VCaP (cell line): ENCODE results near the gene DNMT3A.

ENCODE experiments used
- H3K27ac ChIP-seq: fragments of 450-650 bp; 2 replicates; pipeline ENCODE4 v1.5.1; 2017
- CTCF ChIP-seq: fragments of 450-650 bp; conservative IDR thresholded peaks from 2 replicates; pipeline ENCODE4 v1.5.1; 2017; ENCODE audit warnings: mild to moderate bottlenecking, moderate library complexity

Gene DNMT3A

GRCh38 chr2:25341753-25342371 is at the start of gene DNMT3A:
TSS of gene DNMT3A (minus strand) at chr2:25341925. CDS start at chr2:25313984, 27,941 bp downstream.
- TF ChIP-seq CTCF, result no peak
- H3K27ac ChIP-seq, result peak within 1 kb of the TSS; percentile 89

GRCh38 chr2:25389161-25389560 is 47.4 kb upstream of the DNMT3A start:
- no peak overlapping the region for H3K27ac ChIP-seq

GRCh38 chr2:25388491-25388890 is 46.8 kb upstream of the DNMT3A start:
- no peak overlapping the region for H3K27ac ChIP-seq
- no peak for TF ChIP-seq CTCF

More at GRCh38 chr2:25389161-25389560, 47.4 kb upstream of the DNMT3A start:
- TF ChIP-seq CTCF, result no peak

GRCh38 chr2:25387876-25388449 is 46.2 kb upstream of the DNMT3A start:
- no peak for TF ChIP-seq CTCF
- H3K27ac ChIP-seq, result no peak overlapping the region

- no peak overlapping the region for H3K27ac ChIP-seq
- no peak for TF ChIP-seq CTCF
These were observed 45.5 kb upstream of the DNMT3A start for GRCh38 chr2:25386971-25387875.

GRCh38 chr2:25385910-25386309 is 44.2 kb upstream of the DNMT3A start:
- no peak for TF ChIP-seq CTCF

GRCh38 chr2:25383806-25384205 is 42.1 kb upstream of the DNMT3A start:
- no peak overlapping the region for H3K27ac ChIP-seq
- TF ChIP-seq CTCF, result no peak

More at GRCh38 chr2:25385910-25386309, 44.2 kb upstream of the DNMT3A start:
- H3K27ac ChIP-seq, result no peak overlapping the region
